ENCODE results near the gene DACT3.
A peak's percentile ranks its signal among the peaks of the same experiment; 100 is the strongest.
"Not testable (repeated sequence)": the region's sequence is repeated elsewhere in the genome, so short reads cannot be mapped to it uniquely, and the experiment has no call there.

DACT3 gene

DNA sequence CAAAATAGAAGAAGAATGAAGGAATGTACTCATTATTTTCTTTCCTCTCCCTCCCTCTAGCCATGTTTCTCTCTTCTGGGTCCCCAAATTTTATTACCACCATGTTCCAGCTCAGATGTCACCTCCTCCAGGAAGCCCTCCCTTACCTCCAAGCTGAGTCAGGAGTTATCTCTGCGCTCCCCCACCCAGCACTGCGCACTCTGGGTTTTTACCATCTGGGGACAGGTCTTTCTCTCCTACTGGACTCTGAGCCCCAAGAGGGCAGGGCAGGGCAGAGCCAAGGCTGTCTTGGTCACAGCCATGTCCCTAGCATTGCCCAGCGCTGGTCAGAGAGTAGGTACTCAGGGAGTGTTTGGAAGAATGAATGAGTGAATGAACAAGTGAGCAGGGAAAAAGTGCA, 27.9 kb downstream of the DACT3 start:
- DNase-seq = no peak

DNA sequence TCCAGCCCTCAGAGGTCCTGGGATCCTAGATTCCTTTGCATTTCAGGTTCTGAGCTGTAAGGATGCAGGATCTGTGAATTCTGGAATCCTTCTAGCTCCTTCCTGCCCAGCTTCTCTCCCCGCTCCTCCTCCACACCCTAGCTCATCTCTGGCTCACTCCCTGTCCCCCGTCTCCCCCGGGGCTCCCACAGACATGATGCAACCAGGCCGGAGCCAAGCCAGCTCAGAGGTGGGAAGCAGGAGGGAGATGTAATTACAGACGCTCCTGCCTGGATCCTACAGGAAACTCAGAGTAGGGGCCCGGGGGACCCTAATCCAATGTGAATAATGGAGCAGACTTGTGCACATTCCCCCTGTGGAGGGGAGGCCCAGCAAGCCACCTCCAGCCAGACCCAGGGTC, 29.5 kb downstream of the DACT3 start:
- DNase-seq = no peak

DNA sequence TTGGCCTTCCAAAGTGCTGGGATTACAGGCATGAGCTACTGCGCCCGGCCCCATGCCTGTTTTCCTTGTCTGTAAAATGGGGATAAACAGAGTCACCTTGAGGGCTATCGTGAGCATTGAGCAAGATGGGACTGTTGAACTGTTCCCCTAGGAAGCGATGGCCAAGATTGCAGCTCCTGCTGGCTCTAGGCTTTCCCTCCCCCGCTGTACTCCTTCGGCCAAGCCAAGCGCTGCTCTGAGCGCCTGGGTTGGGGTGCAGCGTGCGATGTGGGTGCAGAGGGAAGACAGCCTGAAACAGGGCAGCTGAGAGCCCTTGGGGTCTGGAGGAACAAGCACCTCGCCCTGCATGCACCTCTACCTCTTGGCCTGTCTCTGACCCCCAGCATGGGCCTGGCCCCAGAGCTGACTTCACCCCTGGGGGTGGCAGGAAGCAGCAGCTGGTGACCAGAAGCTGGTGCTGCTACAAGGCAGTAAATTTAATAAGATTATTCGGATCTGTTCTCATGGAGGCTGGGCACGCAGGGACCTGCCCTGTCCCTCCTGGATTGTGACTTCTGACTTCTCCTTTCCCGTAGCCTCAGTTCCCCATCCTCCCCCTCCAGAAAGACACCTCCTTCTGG, 30.3 kb downstream of the DACT3 start:
- DNase-seq = no peak

DNA sequence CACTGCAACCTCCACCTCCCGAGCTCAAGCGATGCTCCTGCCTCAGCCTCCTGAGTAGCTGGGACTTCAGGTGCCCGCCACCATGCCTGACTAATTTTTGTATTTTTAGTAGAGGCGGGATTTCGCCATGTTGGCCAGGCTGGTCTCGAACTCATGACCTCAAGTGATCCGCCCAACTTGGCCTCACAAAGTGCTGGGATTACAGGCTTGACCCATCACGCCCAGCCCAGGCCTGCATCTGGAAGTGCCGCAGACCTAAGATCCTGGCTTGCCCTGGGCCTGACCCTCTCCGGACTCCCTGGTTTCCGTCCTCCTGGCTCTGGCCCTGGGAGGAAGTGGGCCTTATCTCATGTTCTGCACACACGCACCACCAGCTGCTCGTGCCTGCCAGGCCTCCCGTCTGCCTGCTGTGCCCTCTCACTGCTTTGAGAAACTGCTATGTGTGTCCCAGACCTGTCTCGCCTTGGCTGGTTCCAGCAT, 31.4 kb downstream of the DACT3 start:
- no peak for DNase-seq

DNA sequence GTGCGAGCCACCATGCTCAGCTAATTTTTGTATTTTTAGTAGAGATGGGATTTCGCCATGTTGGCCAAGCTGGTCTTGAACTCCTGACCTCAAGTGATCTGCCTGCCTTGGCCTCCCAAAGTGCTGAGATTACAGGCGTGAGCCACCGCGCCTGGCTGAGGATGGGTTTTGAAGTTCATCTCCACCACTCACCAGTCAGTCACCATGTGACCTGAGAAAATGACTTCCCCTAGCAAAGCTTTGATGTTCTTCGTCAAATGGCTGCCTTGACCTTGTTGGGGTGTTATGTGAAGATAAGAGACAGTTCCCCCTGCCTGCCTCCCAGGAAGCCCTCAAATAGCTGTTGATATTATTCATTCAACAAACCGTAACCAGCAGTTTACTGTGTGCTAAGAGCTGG, 32.0 kb downstream of the DACT3 start:
- DNase-seq = not testable (repeated sequence)

DNA sequence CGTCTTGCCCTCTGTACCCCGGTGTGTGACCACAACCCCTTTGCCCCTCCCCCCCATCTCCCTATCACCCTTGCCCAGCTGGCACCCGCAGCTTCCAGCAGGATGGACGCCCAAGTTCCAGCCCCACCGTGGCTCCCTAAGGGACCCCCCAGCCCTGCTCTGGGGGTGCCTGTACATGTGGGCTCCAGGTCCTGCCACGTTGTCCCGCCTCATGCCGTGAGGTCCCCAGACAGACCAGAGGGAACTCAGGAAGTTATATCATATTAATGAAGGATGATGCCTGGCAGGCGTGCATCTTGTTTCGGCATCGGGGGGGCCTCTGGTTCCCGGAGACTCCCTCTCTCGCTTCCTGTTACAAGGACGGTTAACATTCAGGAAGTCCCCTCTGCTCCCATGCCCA, 34.5 kb downstream of the DACT3 start:
- DNase-seq = no peak

DNA sequence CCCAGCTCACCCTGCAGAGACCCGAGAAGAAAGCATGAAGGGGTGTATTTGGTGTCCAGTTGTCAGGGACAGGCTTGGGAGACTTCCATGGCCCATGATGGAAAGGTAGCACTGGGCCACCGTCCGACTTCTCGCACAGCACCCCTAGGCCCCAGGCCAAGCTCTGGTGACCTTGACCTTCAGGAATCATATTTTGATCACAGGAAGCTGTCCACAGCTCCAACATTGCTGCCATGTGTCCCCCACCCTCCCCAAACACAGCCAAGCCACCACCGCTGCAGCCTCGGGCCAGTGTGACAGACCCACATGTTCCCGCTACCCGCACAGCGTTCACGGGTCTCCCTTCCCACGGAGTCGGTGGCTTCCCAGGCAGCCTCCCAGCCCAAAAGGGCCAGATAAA, 35.3 kb downstream of the DACT3 start:
- DNase-seq = no peak

DNA sequence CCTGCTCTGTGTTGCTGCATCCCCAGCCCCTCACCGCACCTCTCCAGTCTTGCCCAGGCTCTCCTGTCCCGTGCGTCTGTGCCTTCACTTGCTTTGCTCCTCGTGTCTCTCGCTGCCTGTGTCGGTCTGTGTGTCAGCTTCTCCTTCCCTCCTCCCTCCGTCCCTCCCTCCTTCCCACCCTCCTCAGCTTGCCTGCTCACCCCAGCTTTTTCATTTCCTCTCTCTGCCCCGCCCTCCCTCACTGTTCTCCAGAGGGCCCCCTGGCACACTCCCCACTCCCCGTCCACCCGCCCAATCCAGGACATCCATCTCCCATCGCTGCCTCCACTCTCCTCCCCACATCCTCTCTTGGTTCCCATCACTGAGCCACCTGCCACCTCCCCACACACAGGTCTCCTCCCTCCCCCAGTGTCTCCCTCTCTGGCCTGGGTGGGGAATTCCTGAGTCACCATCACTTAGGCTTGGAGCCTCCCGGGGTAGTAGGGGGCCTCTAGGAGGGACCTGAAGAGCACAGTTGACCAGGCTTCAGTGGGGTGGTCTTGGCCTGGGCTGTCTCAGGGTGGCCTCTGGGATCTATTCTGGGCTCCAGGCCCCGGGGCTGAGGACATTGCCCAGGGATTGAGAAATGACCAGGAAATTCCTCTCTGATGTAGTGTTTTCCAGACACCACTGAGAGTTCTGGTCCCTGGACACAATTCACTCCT, 35.9 kb downstream of the DACT3 start, which contains the start of gene PTGIR:
Gene PTGIR (minus strand): TSS at position 132 of the 704 bp plus-strand sequence. CDS start 864 bp downstream, outside the sequence.
- DNase-seq = peak; percentile 56

DNA sequence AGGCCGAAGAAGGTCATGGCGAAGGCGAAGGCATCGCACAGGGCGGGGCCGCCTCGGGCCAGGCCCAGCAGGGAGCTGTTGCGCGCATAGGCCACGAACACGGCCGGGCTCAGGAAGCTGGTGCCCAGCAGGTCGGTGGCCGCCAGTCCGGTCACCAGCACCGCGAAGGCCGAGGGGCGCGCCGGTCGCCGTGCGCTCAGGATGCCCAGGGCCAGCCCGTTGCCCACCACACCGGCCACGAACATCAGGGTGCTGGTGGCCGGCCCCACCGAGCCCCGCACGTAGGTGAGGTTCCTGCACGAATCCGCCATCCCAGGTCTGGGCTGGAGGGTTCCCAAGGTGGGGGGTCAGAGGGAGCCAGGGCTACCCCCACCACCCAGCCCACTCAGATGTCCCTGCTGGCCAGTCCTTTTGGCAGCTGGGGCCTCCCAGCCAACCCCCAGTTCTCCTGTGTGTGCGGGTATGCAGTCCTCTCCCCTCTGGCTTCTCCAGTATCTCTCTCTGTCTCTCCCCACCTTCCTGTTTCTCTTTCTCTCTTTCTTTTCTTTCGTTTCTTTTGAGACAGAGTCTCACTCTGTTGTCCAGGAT, 37.0 kb downstream of the DACT3 start:
- DNase-seq = no peak

DNA sequence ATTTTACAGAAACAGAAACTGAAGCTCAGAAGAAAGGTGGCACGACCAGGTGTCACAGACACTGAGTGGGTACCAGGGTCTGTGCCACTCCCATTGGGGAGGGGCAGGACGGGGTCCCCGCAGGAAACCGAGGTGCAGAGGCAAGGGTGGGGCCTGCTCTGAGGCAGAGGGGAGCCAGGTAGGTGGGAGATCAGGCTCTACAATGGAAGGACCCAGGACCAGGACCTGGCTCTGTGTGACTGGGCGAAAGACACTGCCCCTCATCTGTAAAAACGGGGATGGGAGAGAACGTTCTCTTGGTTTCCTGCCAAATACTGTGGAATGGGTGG, 38.9 kb downstream of the DACT3 start:
- DNase-seq = no peak

DNA sequence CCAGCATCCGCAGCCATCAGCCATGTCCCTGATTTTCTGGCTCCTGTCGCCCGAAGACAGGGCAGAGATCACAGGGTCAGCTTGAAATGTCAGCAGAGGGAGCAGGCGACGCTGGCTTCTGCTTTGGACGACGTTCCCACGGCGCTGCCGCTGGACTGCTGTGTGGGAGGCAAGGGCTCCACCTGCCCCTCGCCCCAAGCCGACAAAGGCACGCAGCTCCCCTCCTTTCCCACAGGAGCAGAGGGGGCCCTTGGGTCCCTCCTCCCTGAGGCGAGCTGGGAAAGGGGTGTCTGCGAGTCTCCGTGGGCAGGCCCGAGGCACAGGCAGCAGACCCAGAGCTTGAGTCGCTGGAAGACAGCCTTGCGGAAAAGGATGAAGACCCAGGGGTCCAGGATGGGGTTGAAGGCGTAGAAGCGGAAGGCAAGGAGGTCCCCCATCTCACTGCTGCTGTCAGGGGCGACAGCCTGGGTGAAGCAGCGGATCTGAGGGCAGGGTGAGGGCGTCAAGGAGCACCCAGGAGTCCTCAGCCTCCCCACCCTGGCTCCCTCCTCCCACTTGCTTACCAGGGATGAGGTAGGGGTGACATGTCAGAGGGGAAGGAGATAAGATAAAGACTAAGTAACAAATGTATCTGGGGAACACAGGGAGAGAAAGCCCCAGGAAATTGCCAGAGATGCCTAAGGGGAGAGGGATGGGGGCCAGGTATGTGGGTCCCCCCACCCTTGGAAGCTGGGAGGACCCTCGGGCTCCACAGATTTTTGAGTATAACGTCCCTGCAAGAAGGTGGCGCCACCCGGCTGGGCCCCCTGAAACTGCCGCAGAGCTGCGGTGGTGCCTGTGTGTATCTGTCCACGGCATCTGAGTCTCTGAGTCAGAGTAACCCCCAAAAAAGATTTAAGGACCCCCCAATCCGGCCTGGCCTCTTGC, 39.5 kb downstream of the DACT3 start:
- no peak for DNase-seq

DNA sequence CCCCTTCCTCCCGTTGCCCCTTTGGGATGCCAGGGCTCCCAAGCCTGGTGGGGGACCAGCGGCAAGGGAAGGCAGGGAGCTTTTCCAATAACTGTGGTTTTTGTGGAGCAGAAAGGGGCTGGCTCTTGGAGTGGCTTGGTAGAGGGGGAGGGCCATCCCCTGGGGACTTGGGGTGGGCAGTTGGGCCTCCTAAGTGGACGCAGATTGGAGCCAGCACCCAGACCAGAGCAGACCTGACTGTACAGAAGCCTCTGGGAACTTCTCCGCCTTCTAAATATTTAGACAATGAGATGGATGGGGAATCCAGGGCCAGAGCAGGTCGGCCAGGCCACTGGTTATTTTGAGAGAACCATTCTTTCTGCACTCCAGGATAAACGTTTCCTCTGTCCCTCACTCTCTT, 40.3 kb downstream of the DACT3 start:
- DNase-seq = no peak

DNA sequence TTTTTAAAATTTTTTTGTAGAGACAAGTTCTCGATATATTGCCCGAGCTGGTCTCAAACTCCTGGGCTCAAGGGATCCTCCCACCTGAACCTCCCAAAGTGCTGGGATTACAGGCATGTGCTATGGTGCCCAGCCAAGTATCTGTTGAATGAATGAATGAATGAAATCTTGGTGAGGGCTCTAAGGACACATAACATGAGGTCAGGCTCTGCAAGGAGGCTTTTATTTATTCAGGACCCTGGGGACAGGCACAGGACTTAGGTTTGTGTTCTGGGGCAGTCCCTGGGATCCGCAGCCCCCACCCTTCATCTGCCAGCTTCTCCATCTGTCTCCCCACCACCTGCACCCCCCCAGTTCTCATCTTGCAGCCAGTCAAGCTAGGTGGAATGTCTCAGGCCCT, 40.7 kb downstream of the DACT3 start:
- DNase-seq = no peak

DNA sequence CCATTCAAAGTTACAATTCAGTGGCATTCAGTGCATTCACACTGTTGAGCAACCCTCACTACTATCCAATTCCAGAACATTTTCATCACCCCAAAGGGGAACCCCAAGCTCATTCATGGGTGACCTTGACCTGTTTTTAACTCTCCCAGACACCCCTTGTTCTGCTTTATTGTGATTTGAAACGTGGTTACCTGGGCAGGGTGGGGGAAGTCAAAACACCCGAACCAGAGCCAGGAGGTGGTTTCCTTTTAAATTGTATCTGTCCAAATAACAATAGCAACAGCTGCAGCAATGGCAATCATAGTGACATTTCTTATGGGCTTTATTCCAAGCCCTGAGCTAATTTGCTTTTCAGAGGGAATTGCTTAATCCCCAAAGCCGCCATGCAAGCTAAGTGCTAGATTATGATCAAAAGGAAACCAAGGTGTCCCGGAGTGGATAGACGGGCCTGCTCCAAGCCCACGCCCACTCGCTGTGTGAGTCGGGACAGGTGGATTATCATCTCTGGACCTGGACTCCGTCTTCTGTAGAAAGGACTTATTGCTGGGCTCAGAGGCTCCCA, 42.2 kb downstream of the DACT3 start:
- DNase-seq = no peak

DNA sequence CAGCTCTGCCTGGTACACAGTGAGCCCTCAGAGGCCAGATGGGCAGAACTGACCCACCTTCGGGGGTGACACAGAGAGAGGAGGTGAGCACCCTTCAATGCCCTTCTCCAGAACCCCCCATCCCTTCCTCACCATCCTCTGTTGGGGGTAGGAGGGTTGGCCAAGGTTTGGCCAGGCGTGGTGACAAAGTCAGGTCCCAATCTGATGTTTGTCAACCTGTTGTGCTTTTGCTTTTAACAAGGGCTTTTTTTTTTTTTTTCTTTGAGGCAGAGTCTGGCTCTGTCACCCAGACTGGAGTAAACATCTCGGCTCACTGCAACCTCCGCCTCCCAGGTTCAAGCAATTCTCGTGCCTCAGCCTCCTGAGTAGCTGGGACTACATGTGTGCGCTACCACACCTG, 43.4 kb downstream of the DACT3 start:
- no peak for DNase-seq

DNA sequence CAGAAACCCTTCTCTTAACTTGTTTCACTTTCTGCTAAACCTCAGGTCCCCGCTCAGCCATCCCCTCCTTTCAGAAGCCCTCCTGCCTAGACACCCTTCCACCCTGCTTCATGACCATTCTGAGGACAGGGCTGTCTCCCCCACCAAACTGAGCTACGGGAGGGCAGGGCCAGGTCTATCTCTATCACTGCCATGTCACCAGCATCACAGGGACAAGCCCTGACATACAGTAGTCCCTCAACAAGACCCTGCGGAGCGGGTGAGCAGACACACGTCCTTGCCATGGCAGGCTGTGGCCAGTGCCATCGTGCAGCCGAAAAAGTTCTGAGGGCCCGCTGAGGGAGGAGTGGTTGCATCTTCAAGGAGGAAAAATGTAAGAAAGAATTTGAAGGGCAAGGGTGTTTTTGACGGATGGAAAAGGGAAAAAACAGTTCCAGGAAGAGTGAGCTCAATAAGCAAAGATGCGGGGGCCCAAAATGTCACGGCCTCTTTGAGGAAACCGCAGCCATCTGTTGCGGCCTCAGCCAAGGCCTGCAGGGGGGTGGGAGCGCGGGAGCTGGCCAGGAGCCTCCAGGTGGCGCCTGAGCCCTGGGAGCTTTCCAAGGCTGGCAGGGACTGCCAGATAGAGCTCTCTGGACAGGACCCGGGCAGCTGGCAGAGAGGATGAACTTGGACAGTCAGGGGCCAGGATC, 44.2 kb downstream of the DACT3 start:
- peak; percentile 63 for DNase-seq

DNA sequence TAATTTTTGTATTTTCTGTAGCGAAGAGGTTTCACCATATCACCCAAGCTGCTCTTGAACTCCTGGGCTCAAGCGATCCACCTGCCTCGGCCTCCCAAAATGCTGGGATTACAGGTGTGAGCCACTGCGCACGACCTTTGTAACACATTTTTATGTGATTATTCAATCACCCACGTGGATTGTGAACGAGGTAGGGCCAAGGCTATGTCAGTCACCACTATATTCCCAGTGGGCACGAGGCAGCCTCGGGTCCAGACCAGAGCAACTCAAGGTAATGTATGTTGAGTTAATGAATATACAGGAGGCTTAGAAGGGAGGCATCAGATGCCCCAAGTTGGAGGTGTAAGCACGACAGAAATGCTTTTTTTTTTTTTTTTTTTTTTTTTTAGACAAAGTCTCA, 45.0 kb downstream of the DACT3 start:
- DNase-seq = no peak

DNA sequence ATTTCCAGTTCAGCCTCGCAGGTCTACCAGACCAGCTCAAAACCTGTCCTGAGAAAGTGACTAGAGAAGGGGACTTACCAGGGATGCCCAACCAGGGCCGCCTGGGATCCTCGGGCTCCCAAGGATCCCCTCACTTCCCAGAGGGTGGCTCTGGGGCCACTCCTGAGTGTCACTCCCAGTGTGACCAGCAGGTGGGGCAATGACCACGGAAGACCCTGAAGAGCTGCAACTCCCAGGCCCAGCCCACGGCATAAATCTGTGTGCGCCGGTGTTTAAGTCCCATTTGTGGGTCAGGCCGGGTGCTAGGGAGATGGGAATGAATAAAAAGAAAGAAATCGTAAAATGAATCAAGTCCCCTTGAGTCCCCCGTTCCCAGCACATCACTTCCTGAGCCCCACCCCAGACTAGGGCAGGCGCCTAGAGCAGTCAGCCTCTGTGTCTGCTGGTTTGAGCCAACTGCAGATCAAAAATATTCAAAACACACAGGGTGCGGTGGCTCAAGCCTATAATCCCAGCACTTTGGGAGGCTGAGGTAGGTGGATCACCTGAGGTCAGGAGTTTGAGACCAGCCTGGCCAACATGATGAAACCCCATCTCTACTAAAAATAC, 46.8 kb downstream of the DACT3 start:
- DNase-seq = peak; percentile 79

DNA sequence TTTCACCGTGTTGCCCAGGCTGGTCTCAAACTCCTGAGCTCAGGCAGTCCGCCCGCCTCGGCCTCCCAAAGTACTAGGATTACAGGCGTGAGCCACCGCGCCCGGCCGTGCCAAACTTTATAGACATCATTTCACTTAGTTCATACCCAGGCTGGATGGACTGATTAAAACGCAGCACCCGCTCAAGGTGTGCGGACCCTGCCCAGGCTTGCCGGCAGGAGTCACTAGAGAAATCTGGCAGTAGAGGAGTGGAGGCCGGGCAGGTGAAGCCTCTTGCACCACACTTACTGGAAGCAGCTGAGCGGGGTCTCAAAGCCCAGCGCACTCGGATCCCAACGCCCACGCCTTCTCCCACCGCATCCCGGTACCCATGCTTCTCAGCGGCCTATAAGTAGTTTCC, 47.5 kb downstream of the DACT3 start:
- DNase-seq = no peak

DNA sequence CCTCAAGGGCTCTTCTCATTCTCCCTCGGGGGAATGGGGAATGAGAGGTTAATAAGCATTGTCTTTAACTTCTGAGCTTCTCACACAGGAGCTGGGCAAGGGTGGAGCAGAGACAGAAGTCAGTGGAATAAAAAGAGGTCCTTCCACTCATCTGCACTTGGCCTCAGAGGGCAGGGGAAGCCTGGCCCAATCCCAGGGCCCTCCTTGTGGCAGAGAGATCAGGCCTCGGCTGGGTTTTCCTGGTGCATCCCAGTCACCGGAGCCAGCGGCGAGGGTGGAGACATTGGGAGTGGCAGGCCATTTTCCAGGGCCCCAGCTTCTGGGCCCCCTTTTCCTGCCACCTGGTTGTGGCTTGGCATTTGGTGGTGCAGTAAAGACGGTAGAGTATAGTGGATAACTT, 49.2 kb downstream of the DACT3 start:
- no peak for DNase-seq

DNA sequence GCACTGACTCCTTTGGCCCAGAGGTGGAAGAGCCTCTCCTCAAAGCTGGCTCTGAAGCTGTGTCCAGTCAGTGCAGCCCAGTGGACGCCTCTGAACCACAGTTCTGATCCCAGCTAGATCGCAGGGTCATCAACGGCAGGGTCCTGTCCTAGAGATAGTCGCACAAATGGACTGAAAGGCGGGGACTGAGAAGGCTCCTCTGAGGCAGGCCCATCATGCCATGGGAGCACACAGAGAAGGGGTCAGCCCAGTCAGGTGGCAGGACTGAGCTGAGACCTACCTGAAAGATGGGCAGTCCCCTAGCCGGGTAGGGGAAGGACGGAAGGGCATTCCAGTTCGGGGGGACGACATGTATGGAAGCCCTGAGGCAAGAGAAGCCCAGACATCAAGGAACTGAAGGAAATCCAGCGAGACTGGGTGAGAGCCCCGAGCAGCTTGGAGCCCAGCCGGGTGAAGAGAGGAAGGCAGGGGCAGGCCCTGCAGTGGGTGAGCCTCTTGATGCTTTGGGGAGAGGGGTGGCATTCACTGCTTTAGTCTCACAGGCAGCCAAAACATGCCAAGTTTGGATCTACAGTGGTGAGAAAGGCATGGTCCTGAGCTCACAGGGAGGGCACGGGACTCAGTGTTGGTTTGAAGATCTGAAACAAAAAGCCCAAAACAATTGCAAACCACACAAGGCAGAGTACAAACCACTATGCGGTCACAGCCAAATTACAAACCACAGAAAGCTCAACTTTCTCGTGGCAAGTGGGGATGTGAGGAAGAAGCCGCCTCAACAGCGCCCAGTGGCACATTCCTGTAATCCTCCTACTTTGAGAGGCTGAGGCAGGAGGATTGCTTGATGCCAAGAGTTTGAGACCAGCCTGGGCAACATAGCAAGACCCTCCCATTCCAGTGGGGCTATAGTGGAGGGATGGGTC, 49.9 kb downstream of the DACT3 start:
- no peak for DNase-seq

Measured in stimulated activated CD4-positive, alpha-beta T cell treated with anti-CD3 and anti-CD28 coated beads, Interleukin-1b, Interleukin-23, amount 100 ng/mL, for 48 hours (primary cell).